ENCODE data around the gene SLC9A4.

Gene SLC9A4

DNA sequence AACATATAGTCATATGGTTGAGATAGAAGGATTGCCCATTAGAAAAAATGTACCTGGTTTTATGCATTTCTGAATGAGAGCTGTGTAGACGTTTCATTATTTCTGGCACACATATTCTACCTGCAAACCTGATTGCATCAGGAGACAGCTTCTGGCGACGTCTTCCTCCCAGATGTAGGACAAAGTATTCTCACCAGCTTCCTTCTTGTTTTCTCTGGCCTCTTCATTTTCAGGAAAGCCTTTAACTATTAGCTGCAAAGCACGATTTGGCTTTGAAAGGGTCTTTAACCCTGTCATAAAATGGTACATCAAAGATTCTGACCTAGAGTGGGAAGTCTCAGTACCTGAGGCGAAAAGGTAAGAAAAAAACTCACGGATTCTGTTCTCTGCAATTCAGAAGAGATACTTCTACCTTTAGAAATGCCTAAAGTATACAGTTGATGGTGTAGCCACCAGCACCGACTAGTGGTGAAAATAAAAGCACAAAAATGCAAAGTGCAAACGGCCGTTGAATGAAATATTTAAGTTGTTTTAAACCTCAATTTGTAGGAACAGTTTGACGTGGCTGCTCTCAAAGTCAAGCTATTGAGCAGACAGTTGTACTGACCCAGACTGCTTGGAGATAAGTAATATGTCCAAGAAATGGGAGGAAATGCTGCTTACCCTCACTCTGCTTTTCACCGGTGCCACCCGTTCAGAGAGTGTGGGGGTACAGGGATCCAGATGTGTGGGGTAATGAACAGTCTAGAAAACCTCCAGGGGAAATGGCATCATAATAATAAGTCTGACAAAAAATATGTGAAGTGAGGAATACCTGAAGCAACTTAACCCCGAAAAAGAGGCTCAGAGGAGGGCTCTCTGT, 29.8 kb upstream of the SLC9A4 start:
- H3K9me2 ChIP-seq (replicated peaks; ENCODE audit: insufficient read depth, low read length), result no peaks in the 10 kb centered on the region
- no peak overlapping the region for H3K4me2 ChIP-seq (ENCODE audit: low read depth, low read length, poor library complexity, severe bottlenecking)
- H3F3A ChIP-seq (ENCODE audit: insufficient read depth), result no peaks in the 10 kb centered on the region
- no peak overlapping the region for H3K9ac ChIP-seq (ENCODE audit: low read length)
- H2AFZ ChIP-seq (ENCODE audit: low read depth, low read length, severe bottlenecking), result peak overlapping the region; percentile 13
- TF ChIP-seq EZH2phosphoT487 (conservative IDR thresholded peaks at IDR 0.05; ENCODE audit: low read length), result no peak
- TF ChIP-seq, protein P1, sequence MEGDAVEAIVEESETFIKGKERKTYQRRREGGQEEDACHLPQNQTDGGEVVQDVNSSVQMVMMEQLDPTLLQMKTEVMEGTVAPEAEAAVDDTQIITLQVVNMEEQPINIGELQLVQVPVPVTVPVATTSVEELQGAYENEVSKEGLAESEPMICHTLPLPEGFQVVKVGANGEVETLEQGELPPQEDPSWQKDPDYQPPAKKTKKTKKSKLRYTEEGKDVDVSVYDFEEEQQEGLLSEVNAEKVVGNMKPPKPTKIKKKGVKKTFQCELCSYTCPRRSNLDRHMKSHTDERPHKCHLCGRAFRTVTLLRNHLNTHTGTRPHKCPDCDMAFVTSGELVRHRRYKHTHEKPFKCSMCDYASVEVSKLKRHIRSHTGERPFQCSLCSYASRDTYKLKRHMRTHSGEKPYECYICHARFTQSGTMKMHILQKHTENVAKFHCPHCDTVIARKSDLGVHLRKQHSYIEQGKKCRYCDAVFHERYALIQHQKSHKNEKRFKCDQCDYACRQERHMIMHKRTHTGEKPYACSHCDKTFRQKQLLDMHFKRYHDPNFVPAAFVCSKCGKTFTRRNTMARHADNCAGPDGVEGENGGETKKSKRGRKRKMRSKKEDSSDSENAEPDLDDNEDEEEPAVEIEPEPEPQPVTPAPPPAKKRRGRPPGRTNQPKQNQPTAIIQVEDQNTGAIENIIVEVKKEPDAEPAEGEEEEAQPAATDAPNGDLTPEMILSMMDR (IDR thresholded peaks at IDR 0.05; ENCODE audit: insufficient read depth, low read length, poor library complexity, severe bottlenecking), result peak; percentile 53
- no peak overlapping the region for H3K4me3 ChIP-seq (ENCODE audit: insufficient read depth, low read length, poor library complexity, severe bottlenecking)
- H3K79me2 ChIP-seq (ENCODE audit: insufficient read depth, low read length), result no peaks in the 10 kb centered on the region
- no peaks in the 10 kb centered on the region for H3K36me3 ChIP-seq (ENCODE audit: low read length)
- no peaks in the 10 kb centered on the region for H3K27me3 ChIP-seq (ENCODE audit: low read length)
- H3K27ac ChIP-seq (ENCODE audit: low read depth, low read length), result no peak overlapping the region
- no peaks in the 10 kb centered on the region for H3K9me3 ChIP-seq (ENCODE audit: insufficient read depth, low read length)
- H4K20me1 ChIP-seq (ENCODE audit: low read depth, low read length), result no peaks in the 10 kb centered on the region

DNA sequence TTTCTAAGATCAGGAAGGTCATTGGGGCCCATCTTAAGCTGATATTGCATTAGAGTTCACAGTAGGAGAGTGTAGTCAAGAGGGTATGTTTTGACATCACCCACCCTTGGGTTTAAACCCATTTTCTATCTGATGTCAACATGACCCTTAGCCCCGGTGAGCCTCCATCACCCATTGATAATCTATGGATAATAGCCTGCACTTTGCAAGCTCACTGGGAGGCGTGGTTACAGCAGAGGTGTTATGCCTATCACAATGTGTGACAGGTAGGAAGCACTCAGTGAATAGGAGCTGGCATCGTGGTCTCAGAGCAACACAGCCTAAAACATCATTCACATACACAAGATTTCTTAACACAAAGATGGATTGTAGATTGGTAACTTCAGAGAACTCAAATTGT, 28.8 kb upstream of the SLC9A4 start:
- H3K4me2 ChIP-seq (ENCODE audit: low read depth, low read length, poor library complexity, severe bottlenecking), result no peak overlapping the region
- TF ChIP-seq EZH2phosphoT487 (conservative IDR thresholded peaks at IDR 0.05; ENCODE audit: low read length), result no peak
- TF ChIP-seq, protein P1 (IDR thresholded peaks at IDR 0.05; ENCODE audit: insufficient read depth, low read length, poor library complexity, severe bottlenecking), result no peak
- no peak overlapping the region for H3K27ac ChIP-seq (ENCODE audit: low read depth, low read length)
- no peak overlapping the region for H2AFZ ChIP-seq (ENCODE audit: low read depth, low read length, severe bottlenecking)
- no peaks in the 10 kb centered on the region for H3K79me2 ChIP-seq (ENCODE audit: insufficient read depth, low read length)
- no peaks in the 10 kb centered on the region for H3F3A ChIP-seq (ENCODE audit: insufficient read depth)
- no peaks in the 10 kb centered on the region for H3K36me3 ChIP-seq (ENCODE audit: low read length)
- no peaks in the 10 kb centered on the region for H4K20me1 ChIP-seq (ENCODE audit: low read depth, low read length)
- no peaks in the 10 kb centered on the region for H3K27me3 ChIP-seq (ENCODE audit: low read length)
- H3K4me3 ChIP-seq (ENCODE audit: insufficient read depth, low read length, poor library complexity, severe bottlenecking), result no peak overlapping the region
- no peaks in the 10 kb centered on the region for H3K9me2 ChIP-seq (replicated peaks; ENCODE audit: insufficient read depth, low read length)
- H3K9me3 ChIP-seq (ENCODE audit: insufficient read depth, low read length), result no peaks in the 10 kb centered on the region
- no peak overlapping the region for H3K9ac ChIP-seq (ENCODE audit: low read length)

DNA sequence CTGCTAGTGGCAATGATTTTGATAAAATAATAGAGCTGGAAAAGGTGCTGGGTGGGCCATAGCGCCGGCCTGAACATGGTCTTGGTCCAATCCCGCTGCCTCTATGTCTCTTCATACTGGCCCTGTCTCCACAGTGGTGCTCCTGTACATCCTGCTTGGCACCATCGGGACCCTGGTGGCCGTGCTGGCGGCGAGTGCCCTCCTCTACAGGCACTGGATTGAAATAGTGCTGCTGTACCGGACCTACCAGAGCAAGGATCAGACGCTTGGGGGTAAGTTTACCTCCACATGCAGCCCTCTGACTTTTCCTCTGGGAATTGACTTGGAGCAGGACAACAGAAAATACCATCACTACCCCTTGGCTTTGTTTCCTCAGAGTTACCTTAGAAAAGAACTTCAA, 26.1 kb upstream of the SLC9A4 start:
- no peaks in the 10 kb centered on the region for H3K9me3 ChIP-seq (ENCODE audit: insufficient read depth, low read length)
- no peaks in the 10 kb centered on the region for H3F3A ChIP-seq (ENCODE audit: insufficient read depth)
- no peak overlapping the region for H3K27ac ChIP-seq (ENCODE audit: low read depth, low read length)
- no peaks in the 10 kb centered on the region for H3K9me2 ChIP-seq (replicated peaks; ENCODE audit: insufficient read depth, low read length)
- H3K9ac ChIP-seq (ENCODE audit: low read length), result no peak overlapping the region
- H3K79me2 ChIP-seq (ENCODE audit: insufficient read depth, low read length), result no peaks in the 10 kb centered on the region
- H4K20me1 ChIP-seq (ENCODE audit: low read depth, low read length), result no peaks in the 10 kb centered on the region
- no peak overlapping the region for H3K4me2 ChIP-seq (ENCODE audit: low read depth, low read length, poor library complexity, severe bottlenecking)
- TF ChIP-seq, protein P1 (IDR thresholded peaks at IDR 0.05; ENCODE audit: insufficient read depth, low read length, poor library complexity, severe bottlenecking), result no peak
- no peak for TF ChIP-seq EZH2phosphoT487 (conservative IDR thresholded peaks at IDR 0.05; ENCODE audit: low read length)
- no peaks in the 10 kb centered on the region for H3K36me3 ChIP-seq (ENCODE audit: low read length)
- no peak overlapping the region for H2AFZ ChIP-seq (ENCODE audit: low read depth, low read length, severe bottlenecking)
- no peak overlapping the region for H3K4me3 ChIP-seq (ENCODE audit: insufficient read depth, low read length, poor library complexity, severe bottlenecking)
- H3K27me3 ChIP-seq (ENCODE audit: low read length), result no peaks in the 10 kb centered on the region

Measured in SU-DHL-6 (cell line).